Progenitor cell of endocrine pancreas (in vitro differentiated cells): ENCODE results near the gene EML4. TPM values are rescaled to one million over a fixed set of nuclear protein-coding genes. Genes with fewer than 3 reads are reported as not detected.

ENCODE experiments used
- DNase-seq: peaks from one replicate; pipeline ENCODE4 v3.0.0; 2021; ENCODE audit warnings: low spot score; ENCODE audit not compliant: unreplicated experiment
- H3K27ac Mint-ChIP-seq: 2 replicates; pipeline ENCODE4 v1.8.0; 2021; ENCODE audit warnings: mild to moderate bottlenecking, moderate library complexity, mixed read lengths
- H3K27me3 Mint-ChIP-seq: 2 replicates; pipeline ENCODE4 v1.8.0; 2021; ENCODE audit warnings: mixed read lengths
- H3K36me3 Mint-ChIP-seq: 2 replicates; pipeline ENCODE4 v1.8.0; 2022; ENCODE audit warnings: mixed read lengths; ENCODE audit not compliant: insufficient read depth
- H3K4me1 Mint-ChIP-seq: 2 replicates; pipeline ENCODE4 v1.8.0; 2021; ENCODE audit warnings: low read depth, mixed read lengths
- H3K4me3 Mint-ChIP-seq: 2 replicates; pipeline ENCODE4 v1.8.0; 2021; ENCODE audit warnings: low read depth, mild to moderate bottlenecking, moderate library complexity, mixed read lengths
- H3K9me3 Mint-ChIP-seq: 2 replicates; pipeline ENCODE4 v1.8.0; 2021; ENCODE audit warnings: low read depth, mixed read lengths
- CTCF ChIP-seq: fragments of 200-600 bp; sonication (generic); IDR thresholded peaks from one replicate; pipeline ENCODE4 v1.5.0; 2021; ENCODE audit warnings: antibody characterized with exemption, mild to moderate bottlenecking; ENCODE audit not compliant: unreplicated experiment
- total RNA-seq: library from RNA; stranded (reverse); gene quantifications from 2 replicates; pipeline ENCODE4 v1.2.1, GENCODE V29; 2021

Gene EML4
- total RNA-seq, 1 donor from 2014 or later: 75.7 TPM

GRCh38 chr2:42249284-42249683 lies 80.1 kb downstream of the EML4 start:
- peak overlapping the region; percentile 84 for H3K27ac Mint-ChIP-seq
- H3K4me3 Mint-ChIP-seq: no peak overlapping the region
- no peak for DNase-seq
- no peaks in the 10 kb centered on the region for H3K27me3 Mint-ChIP-seq
- no peak for TF ChIP-seq CTCF
- peaks cover 8% of the 10 kb centered on the region for H3K36me3 Mint-ChIP-seq
- H3K4me1 Mint-ChIP-seq: peaks cover 22% of the 10 kb centered on the region
- no peaks in the 10 kb centered on the region for H3K9me3 Mint-ChIP-seq

- Mint-ChIP-seq H3K36me3 (peaks cover 9% of the 10 kb centered on the region), H3K4me1 (peaks cover 19% of the 10 kb centered on the region), H3K9me3 (no peaks in the 10 kb centered on the region), H3K4me3 (peak overlapping the region; percentile 27), H3K27ac (peak overlapping the region; percentile 84), H3K27me3 (no peaks in the 10 kb centered on the region)
- DNase-seq: no peak
- no peak for TF ChIP-seq CTCF
Measured at GRCh38 chr2:42249887-42250286, 80.7 kb downstream of the EML4 start.

GRCh38 chr2:42250925-42251324 lies 81.8 kb downstream of the EML4 start:
- no peak for DNase-seq
- no peak for TF ChIP-seq CTCF
- no peaks in the 10 kb centered on the region for H3K9me3 Mint-ChIP-seq
- no peak overlapping the region for H3K4me3 Mint-ChIP-seq
- H3K27ac Mint-ChIP-seq: no peak overlapping the region
- peaks cover 19% of the 10 kb centered on the region for H3K4me1 Mint-ChIP-seq
- no peaks in the 10 kb centered on the region for H3K27me3 Mint-ChIP-seq
- H3K36me3 Mint-ChIP-seq: peaks cover 9% of the 10 kb centered on the region

- Mint-ChIP-seq H3K4me1 (peaks cover 14% of the 10 kb centered on the region), H3K9me3 (no peaks in the 10 kb centered on the region), H3K27me3 (no peaks in the 10 kb centered on the region), H3K4me3 (no peak overlapping the region), H3K36me3 (peaks cover 8% of the 10 kb centered on the region), H3K27ac (no peak overlapping the region)
- DNase-seq: no peak
- no peak for TF ChIP-seq CTCF
Measured at GRCh38 chr2:42252464-42252863, 83.3 kb downstream of the EML4 start.

- Mint-ChIP-seq H3K36me3 (peaks cover 10% of the 10 kb centered on the region), H3K4me1 (peaks cover 10% of the 10 kb centered on the region), H3K27me3 (no peaks in the 10 kb centered on the region), H3K4me3 (no peak overlapping the region), H3K9me3 (no peaks in the 10 kb centered on the region), H3K27ac (no peak overlapping the region)
- DNase-seq: no peak
- no peak for TF ChIP-seq CTCF
Measured at GRCh38 chr2:42254186-42254895, 85.2 kb downstream of the EML4 start.
